MV-4-11 (cell line): Measurements from ENCODE around the gene CCDC12.

Experiments
- DNase-seq: peaks from one replicate; lab custom pipeline; 2025; lab: John Stamatoyannopoulos, UW

The CCDC12 gene

DNA sequence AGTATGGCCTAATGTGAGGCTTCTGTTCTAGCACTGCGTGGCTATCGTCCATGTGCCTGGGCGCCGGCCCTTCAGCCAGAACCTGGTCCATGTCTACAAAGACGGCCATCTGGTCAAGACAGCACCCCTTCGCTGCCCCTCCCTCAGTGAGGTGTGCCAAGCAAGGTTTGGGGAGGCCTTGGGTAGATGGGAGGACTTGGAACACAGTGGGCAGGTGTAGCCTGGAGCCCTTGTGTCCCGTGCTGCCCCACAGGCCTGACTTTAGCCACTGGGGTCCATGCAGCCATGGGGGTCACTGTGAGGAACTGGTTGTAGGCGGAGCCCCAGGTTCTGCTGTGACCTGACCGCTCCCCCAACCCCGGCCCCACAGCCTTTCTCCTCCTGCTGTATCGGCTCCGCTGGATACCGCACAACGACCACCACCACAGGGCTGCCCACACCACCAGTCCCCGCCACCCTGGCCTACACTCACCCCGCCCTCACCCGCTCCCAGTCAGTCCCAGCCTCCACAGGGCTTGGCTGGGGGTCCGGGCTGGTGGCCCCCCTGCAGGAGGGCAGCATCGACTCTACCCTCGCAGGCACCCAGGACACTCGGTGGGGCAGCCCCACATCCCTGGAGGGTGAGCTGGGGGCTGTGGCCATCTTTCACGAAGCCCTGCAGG lies 19.5 kb upstream of the CCDC12 start:
- DNase-seq: no peak

DNA sequence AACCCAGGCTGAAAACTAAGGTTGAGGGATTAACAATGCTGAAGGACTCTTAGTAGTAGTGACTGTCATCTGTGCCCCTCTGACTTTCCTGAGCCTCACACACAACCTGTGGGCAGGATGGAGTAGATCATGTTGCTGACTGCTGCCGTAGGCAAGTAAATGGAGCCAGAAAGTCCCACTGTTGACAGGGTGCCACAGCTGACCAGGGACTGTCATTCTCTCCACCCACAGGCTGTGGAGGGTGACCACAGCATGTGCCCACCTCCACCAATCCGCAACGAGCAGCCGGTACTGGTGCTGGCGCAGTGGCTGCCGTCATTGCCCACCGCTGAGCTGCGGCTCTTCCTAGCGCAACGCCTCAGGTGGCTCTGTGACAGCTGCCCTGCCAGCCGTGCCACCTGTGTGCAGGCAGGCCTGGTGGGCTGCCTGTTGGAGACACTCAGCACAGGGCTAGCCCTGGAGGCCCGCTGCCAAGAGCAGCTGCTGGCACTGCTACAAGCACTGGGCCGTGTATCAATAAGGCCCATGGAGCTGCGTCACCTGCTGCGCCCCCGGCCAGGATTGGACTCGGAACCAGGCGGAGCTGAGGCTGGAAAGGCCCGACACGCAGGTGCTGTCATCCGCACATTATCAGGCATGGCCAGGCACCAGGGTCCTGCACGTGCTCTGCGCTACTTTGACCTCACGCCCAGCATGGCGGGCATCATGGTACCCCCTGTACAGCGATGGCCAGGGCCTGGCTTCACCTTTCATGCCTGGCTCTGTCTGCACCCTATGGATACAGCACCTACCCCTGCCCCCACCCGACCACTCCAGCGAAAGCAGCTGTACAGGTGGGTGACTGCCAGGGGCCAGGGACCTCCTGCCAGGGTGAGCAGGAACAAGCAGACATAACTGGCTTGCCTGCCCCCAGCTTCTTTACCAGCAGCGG lies 18.5 kb upstream of the CCDC12 start:
- no peak for DNase-seq

DNA sequence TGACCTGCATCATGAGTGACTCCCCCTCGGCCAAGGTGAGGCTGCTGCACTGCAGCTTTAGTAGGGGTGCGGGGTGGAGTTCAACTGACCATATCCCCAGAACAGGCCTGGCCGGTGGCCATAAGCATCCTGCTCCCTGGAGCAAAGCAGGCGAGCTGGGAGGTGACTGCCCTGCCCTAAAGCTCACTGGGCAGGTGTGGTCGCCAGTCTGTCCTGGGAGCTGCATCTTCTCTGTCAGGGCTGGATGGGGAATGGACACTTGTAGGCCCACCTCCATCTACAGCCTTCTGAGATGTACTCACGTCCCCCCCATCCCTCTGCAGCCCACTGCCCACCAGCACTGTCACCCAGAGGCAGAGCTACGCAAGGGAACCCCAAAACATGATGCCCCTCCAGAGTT lies 17.4 kb upstream of the CCDC12 start:
- no peak for DNase-seq

DNA sequence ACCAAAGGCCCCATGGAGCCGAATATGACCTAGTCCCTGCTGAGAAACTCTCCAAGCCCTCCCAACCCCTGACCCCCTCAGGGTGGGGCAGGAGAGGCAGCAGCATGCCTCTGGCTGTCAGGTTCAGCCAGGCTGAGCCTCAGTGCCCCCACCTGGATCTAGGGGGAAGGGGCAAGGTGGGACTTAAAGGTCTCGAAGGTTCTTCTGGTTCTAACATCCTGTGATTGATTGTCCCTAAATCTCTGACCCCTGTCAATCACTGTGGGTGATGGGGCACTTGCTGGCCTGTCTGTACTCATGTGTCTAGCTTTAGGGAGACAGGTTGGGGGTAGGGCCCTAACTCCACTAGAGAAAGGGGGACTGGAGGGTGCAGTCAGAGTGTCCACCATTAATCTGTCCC lies 16.7 kb upstream of the CCDC12 start:
- no peak for DNase-seq

DNA sequence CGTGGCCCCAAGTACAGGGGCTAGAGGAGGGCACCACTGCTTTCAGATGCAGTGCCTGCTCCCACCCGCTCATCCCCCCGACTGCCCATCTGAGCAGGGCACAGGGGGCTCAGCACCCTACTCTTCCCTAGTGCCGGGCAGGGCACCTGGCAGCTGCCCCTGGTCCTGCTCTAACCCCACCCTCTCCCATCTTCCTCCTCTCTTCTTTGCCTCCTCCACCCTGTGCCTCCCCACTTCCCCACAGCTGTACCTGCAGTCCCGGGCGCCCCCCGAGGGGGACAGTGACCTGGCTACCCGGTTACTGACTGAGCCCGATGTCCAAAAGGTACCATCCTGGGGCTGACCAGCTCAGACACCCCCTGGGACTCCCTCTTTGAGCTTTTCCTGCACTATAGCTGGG lies 15.7 kb upstream of the CCDC12 start:
- no peak for DNase-seq

DNA sequence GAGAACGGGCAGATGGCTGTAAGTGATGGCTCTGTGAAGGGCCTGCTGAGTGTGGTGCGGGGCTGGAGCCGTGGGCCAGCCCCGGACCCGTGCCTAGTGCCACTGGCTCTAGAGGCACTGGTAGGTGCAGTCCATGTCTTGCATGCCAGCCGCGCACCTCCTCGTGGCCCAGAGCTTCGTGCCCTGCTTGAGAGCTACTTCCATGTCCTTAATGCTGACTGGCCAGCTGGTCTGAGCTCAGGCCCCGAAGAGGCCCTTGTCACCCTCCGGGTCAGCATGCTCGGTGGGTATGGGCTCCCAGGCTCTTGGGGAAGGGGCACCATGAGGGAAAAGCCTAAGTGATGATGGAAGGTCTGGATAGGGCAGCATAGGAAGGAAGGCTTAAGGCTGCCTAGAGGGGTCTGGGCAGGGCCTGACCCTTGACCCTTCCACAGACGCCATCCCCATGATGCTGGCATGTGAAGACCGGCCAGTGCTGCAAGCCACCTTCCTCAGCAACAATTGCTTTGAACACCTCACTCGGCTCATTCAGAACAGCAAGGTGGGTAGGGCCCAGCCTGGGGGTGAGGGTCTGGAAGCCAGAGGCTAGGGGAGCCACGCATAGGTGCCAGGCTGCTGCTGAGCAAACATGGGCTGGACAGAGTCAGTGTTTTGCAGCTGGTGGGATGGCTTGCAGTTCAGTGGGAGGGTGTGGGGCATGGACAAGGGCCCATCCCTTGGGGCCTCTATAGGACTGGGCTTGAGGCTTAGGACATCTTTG lies 15.0 kb upstream of the CCDC12 start:
- DNase-seq: no peak

DNA sequence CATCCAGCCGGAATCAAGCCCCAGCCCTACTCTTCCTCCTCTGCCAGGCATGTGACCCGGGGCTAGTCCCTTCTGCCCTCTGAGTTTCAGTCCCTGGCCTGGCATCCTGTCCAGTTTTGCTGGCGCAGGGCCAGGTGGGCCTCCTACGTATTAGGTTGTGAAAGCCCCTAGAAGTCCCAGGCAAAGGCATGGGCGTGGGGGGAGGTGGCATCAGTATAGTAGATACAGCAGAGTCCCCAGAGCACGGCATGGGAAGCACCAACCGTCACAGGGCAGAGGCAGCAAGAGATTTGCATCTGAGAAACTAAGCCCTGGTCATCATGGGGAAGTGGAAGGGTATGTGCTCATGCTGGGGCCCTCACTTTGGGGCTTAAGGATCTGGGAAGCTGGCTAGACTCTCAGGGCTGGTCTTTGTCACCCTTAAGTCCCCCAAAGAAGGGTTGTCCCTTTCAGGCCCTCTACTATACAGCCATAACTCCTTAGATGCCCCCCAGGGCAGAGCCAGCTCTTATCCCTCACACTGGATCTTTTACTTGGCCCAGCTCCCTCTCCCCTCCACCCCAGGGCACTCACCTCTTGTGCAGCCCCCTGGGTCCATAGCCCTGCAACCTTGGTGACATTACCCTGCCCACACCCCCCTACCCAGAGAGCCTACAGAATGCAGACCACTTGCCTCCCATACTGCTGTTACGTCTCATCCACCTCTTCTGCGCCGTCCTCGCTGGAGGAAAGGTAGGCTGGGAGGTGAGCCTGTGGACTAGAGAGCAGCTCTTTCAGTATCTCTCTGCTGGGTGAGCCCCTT lies 14.2 kb upstream of the CCDC12 start:
- peak; percentile 71 for DNase-seq

DNA sequence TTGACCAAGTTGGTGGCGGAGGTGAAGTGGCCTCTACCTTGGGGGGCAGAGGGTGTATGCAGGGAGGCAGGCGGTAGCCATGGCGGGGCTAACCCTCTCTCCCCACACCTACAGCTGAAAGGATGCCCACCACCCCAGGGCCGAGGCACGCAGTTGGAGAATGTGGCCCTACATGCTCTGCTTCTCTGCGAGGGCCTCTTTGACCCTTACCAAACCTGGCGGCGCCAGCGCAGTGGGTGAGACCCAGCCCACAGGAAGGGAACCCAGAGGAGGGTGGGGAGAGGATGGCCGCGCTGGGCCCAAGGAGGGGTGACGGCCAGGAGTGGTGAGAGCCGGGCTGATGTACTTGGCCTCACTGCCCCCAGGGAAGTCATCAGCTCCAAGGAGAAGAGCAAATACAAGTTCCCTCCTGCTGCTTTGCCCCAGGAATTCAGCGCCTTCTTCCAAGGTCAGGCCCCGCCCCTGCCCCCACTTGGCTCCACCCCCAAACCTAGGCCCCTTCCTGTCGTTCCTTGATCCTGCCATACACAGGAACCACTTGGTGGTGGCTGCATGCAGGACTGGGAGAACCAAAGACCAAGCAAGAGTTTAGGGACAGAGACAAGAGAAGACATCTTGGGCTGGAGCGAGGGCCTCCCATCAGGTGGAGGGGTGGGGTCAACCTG lies 12.7 kb upstream of the CCDC12 start:
- no peak for DNase-seq

DNA sequence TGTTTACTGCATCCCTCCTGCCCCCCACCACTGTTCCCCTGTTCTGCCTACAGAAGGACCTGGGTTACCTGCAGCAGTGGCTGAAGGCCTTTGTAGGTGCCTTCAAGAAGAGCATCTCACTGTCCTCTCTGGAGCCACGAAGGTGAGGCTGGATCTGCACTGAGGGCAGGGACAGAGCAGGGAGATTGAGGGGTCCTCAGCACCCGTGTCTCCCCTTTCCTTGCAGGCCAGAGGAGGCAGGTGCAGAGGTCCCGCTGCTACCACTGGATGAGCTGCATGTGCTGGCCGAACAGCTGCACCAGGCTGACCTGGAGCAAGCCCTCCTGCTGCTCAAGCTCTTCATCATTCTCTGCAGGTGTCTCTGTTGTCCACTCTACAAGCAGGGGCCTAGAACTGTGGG lies 12.1 kb upstream of the CCDC12 start:
- DNase-seq: no peak

DNA sequence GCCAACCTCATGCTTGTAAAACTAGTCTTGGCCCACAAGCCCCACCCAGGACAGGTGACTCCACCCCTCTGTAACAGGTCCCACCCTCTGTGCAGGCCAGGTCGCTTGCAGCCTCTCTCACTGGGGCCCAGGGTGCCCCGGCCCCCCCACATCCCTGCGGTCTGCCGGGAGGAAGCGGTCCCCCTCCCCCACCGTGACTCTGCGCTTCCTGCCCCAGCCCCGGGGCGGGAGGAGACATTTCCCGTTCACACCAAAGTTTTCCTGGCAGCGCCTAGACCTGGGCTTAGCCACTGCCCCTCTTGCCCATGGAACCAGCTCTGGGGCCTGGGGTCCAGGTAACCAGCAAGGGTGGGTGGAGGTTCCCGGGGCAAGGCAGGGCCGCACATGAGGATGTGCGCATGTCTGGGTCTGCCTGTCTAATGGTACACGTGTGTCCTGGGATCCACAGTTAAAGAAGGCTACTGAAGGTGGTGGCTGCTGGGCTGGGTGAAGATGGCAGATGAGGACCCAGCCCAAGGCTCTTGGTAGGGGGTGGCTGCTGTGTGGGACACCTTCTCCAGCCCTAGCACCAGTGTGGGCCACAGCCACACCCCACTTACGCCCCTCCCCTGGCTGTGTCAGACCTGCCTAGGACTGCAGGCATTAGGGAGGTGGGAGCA lies 11.3 kb upstream of the CCDC12 start:
- peak; percentile 79 for DNase-seq

DNA sequence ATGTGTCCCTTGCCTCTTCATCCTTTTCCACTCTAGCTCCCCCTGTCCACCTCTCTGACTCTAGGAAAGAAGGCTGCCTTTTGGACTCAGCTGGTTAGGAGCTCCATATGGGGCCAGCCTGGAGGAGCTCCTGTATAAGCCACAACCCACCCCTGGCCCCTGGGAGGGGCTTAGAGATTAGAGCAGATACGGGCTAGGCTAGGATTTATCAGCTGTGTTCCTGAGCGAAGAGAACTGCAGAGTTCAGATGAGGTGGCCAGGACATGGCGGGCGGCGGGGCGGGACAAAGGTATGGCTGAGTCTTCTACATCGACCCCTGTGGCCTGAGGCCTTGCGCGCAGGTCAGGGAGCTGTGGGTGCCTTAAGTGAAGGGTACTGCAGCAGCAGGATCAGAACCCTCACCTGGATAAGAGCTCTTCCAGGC lies 10.8 kb upstream of the CCDC12 start:
- DNase-seq: no peak

DNA sequence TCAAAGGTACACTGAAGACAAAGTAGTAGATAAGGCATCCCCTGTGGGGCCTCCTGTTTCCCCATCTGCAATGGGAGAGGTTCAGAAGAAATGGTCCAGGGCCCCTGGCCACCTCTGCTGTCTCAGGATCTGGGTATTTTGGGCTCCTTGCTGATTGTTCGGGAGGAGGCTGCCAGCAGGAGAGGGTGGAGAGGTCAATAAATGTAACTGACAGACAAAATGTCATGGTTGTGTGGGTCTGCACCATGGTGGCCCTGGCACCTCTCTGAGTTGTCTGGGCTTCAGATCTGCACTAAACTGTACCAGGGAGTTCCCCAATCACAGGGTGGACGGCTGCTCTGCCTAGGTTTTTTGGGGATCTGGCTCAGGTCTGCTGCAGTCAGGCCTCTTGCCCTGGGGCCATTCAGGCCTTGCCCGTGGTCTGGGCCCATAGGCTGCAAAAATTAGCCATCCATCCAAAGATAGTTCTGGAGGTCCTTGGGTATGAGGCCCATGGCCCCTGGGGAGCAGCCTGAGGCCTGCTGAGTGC lies 10.3 kb upstream of the CCDC12 start:
- DNase-seq: no peak

DNA sequence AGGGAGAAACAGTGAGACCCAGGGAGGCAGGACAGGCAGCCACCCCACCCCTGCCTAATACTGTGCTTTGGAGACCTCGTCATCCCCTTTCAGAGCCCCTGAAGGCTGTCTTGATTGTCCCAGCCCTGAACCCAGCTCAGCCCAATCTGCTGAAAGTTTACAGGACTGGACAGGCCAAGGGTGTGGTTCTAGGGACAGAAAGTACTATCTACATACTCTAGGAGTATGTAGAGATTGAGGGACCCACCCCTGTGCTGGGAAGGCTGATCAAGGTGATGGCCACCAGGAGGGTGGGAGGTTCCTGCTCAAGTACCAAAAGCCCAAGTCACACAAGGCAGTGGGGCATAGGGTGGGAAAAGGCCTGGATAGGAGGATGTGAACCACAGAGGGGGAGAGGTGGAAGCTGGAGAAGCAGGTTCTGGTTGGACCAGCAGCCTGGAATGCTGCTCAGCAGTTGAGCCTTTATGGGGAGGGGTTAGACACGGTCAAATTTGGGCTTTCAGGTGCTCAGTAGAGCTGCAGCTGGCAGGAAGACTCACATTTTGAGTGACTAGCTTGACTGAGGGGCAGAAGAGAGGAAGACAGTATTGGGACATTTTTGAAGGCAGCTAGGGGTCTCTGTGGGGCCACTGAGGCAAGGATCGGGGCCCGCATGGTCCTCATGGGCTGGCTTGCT lies 9.6 kb upstream of the CCDC12 start:
- DNase-seq: no peak

DNA sequence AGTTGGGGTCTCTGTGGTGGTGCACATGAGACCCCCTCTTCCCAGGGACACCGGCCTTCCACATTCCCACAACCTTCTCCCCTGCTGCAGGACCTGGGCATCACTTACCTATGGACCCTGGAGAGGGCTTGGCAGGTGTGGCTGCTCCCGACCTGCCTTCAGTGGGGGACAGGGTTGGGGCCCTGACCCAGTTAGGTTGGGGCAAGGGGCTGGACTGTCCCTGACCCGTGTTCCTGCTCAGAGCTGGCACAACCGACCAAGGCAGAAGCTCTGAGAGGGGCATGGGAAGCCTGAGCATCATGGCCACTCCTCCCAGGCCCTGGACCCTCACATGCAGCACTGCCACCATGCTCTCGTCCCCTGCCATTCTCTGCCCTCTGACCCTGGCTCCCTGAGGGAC lies 9.0 kb upstream of the CCDC12 start:
- no peak for DNase-seq

DNA sequence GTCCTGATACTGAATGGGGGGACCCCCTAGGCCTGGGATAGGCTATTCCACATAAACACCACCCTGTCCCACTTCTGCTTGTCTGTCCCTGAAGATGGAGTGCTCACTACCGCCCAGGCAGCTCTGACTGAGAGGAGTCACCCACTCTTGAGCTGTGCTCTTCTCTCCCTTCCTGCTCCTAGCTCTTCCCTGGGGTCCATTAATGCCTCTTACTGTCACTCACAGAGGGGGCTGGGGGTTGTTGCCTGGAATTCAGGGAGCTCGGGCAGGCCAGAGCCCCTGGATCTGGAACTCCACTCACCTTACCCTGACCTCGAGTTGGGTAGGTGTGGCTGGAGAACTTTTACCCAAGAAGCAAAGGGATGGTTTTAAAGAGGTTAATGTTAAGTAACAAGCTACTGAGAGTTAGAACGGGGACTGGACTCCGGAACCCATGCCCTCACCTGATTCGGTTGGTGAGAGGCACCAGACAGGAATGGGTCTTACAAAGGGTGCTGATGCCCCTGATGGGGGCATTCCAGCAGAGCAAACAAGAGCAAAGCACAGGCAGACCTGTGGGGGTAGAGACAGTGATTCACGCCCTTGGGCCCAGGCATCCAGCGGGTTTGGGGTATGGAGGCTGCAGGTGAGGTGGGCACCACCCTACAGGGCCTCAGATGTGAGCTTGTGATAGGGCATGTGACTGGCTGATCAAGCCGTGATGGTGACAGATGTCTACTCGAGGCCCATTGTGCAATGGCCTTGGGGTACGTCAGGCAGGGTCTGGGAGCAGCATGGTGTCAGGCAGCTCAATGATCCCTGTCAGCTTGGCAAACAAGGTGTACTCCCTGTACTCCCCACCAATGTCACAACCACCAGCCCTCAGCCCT lies 8.3 kb upstream of the CCDC12 start:
- DNase-seq: no peak

DNA sequence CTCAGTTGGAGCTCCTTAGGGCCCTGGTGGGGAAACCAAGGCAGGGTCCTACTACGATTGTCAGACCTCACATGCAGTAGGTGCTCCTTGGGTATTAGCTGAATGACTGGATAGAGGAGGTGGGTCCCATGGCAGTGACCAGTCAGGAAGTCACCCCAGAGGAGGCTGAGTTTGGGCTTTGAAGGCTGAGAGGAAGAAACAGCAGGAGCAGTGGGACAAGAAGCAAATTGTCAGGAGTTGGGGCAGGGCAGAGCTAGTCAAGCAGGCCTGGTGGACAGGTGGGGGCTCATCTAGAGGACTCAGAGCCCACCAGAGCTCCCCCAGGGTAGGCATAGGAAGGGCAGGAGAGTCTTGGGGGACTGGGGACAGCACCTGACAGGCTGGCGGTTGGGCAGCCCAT lies 6.0 kb upstream of the CCDC12 start:
- no peak for DNase-seq

DNA sequence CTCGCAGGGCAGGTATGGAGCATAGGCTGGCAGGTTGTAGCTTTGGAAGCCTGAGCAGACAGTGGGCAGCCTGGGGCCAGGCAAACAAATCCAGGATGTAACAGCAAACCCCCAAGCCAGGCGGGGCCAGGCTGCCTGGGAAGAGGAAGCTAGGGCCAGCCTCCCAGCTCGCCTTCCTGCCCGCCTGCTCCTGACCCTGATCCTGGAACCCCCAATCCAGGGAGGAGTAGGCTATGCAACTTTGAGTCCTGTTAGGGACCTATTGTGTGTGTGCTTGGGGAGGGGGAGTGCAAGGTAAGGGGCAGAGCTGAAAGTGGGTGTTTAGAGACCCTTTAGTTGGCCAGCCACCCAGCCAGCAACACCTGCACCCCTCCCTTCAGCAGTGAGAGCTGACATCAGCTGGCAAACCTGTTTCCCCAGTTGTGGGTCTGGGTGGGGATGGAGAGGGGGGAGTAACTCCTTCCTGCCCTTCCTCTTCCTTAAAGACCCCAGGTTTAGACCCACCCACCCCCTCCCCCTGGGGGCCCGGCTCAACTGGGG lies 5.5 kb upstream of the CCDC12 start:
- no peak for DNase-seq

DNA sequence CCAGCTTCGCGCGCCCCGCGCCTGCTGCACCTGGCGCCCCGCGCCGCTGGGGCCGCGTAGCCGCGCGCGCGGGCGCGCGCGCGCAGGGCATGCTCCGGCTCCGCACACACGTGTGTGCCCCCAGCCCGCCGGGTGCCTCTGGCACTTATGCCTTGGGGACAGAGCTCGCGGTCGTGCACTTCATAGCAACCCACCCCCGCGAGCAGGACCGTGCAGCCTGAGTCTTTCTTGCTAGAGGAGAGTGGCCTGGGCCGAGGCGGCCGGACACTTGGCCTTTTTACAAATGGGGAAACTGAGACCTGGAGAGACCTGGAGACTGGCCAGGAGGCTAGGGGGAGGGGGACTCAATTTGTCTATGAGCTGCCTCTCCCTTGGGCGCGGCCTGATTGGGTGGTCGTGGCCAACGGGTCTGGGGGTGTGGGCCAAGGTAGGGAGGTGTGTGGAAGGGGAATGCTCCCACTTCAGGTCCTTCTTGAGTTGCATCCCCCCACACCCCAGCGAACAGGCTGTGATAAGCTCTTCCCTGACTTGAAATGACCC lies 3.5 kb upstream of the CCDC12 start:
- DNase-seq: no peak
